Measurements from ENCODE around the gene NFS1.

Gene NFS1

GRCh38 chr20:35735826-35736470 lies 36.8 kb upstream of the NFS1 start:
- Histone ChIP-seq H3K4me3 (ENCODE audit: low read depth, low read length) (no peak overlapping the region), H3K9me3 (ENCODE audit: control insufficient read depth, insufficient read depth, low read depth, low read length) (no peaks in the 10 kb centered on the region), H3K27ac (ENCODE audit: low read depth, low read length) (no peak overlapping the region), H3K4me1 (ENCODE audit: control insufficient read depth, insufficient read depth, low read length) (peaks cover 8% of the 10 kb centered on the region), H3K9ac (ENCODE audit: low read length) (no peak overlapping the region), H3K27me3 (ENCODE audit: control insufficient read depth, insufficient read depth, low read length) (no peaks in the 10 kb centered on the region), H3K36me3 (ENCODE audit: control insufficient read depth, insufficient read depth, low read length) (peaks cover 100% of the 10 kb centered on the region)

GRCh38 chr20:35734777-35735649 lies 35.9 kb upstream of the NFS1 start:
- H3K36me3 ChIP-seq (ENCODE audit: control insufficient read depth, insufficient read depth, low read length), result peaks cover 100% of the 10 kb centered on the region
- H3K9ac ChIP-seq (ENCODE audit: low read length), result no peak overlapping the region
- no peak overlapping the region for H3K4me3 ChIP-seq (ENCODE audit: low read depth, low read length)
- H3K4me1 ChIP-seq (ENCODE audit: control insufficient read depth, insufficient read depth, low read length), result peaks cover 2% of the 10 kb centered on the region; the same call in 1 of the 2 replicates
- H3K27ac ChIP-seq (ENCODE audit: low read depth, low read length), result no peak overlapping the region
- no peaks in the 10 kb centered on the region for H3K27me3 ChIP-seq (ENCODE audit: control insufficient read depth, insufficient read depth, low read length)
- no peaks in the 10 kb centered on the region for H3K9me3 ChIP-seq (ENCODE audit: control insufficient read depth, insufficient read depth, low read depth, low read length)

GRCh38 chr20:35734374-35734773 lies 35.2 kb upstream of the NFS1 start:
- Histone ChIP-seq H3K27me3 (ENCODE audit: control insufficient read depth, insufficient read depth, low read length) (no peaks in the 10 kb centered on the region), H3K4me1 (ENCODE audit: control insufficient read depth, insufficient read depth, low read length) (no peaks in the 10 kb centered on the region), H3K9me3 (ENCODE audit: control insufficient read depth, insufficient read depth, low read depth, low read length) (no peaks in the 10 kb centered on the region), H3K4me3 (ENCODE audit: low read depth, low read length) (no peak overlapping the region), H3K9ac (ENCODE audit: low read length) (no peak overlapping the region), H3K27ac (ENCODE audit: low read depth, low read length) (no peak overlapping the region), H3K36me3 (ENCODE audit: control insufficient read depth, insufficient read depth, low read length) (peaks cover 100% of the 10 kb centered on the region)

- no peaks in the 10 kb centered on the region for H3K9me3 ChIP-seq (ENCODE audit: control insufficient read depth, insufficient read depth, low read depth, low read length)
- peaks cover 100% of the 10 kb centered on the region for H3K36me3 ChIP-seq (ENCODE audit: control insufficient read depth, insufficient read depth, low read length)
- H3K4me3 ChIP-seq (ENCODE audit: low read depth, low read length), result no peak overlapping the region
- no peaks in the 10 kb centered on the region for H3K4me1 ChIP-seq (ENCODE audit: control insufficient read depth, insufficient read depth, low read length)
- H3K27me3 ChIP-seq (ENCODE audit: control insufficient read depth, insufficient read depth, low read length), result no peaks in the 10 kb centered on the region
- H3K9ac ChIP-seq (ENCODE audit: low read length), result no peak overlapping the region
- no peak overlapping the region for H3K27ac ChIP-seq (ENCODE audit: low read depth, low read length)
Observed at GRCh38 chr20:35732644-35732982, 33.5 kb upstream of the NFS1 start.

GRCh38 chr20:35731862-35732643 lies 32.9 kb upstream of the NFS1 start:
- H3K4me1 ChIP-seq (ENCODE audit: control insufficient read depth, insufficient read depth, low read length), result no peaks in the 10 kb centered on the region
- H3K27ac ChIP-seq (ENCODE audit: low read depth, low read length), result no peak overlapping the region
- no peak overlapping the region for H3K9ac ChIP-seq (ENCODE audit: low read length)
- H3K4me3 ChIP-seq (ENCODE audit: low read depth, low read length), result no peak overlapping the region
- H3K36me3 ChIP-seq (ENCODE audit: control insufficient read depth, insufficient read depth, low read length), result peaks cover 99% of the 10 kb centered on the region
- no peaks in the 10 kb centered on the region for H3K27me3 ChIP-seq (ENCODE audit: control insufficient read depth, insufficient read depth, low read length)
- no peaks in the 10 kb centered on the region for H3K9me3 ChIP-seq (ENCODE audit: control insufficient read depth, insufficient read depth, low read depth, low read length)

- no peaks in the 10 kb centered on the region for H3K27me3 ChIP-seq (ENCODE audit: control insufficient read depth, insufficient read depth, low read length)
- H3K36me3 ChIP-seq (ENCODE audit: control insufficient read depth, insufficient read depth, low read length), result peaks cover 99% of the 10 kb centered on the region
- no peaks in the 10 kb centered on the region for H3K4me1 ChIP-seq (ENCODE audit: control insufficient read depth, insufficient read depth, low read length)
- H3K9ac ChIP-seq (ENCODE audit: low read length), result no peak overlapping the region
- H3K27ac ChIP-seq (ENCODE audit: low read depth, low read length), result no peak overlapping the region
- H3K4me3 ChIP-seq (ENCODE audit: low read depth, low read length), result no peak overlapping the region
- no peaks in the 10 kb centered on the region for H3K9me3 ChIP-seq (ENCODE audit: control insufficient read depth, insufficient read depth, low read depth, low read length)
Observed at GRCh38 chr20:35731469-35731788, 32.3 kb upstream of the NFS1 start.

GRCh38 chr20:35730583-35731468 lies 31.7 kb upstream of the NFS1 start:
- Histone ChIP-seq H3K36me3 (ENCODE audit: control insufficient read depth, insufficient read depth, low read length) (peaks cover 99% of the 10 kb centered on the region), H3K27ac (ENCODE audit: low read depth, low read length) (no peak overlapping the region), H3K9me3 (ENCODE audit: control insufficient read depth, insufficient read depth, low read depth, low read length) (no peaks in the 10 kb centered on the region), H3K4me1 (ENCODE audit: control insufficient read depth, insufficient read depth, low read length) (no peaks in the 10 kb centered on the region), H3K9ac (ENCODE audit: low read length) (no peak overlapping the region), H3K4me3 (ENCODE audit: low read depth, low read length) (no peak overlapping the region), H3K27me3 (ENCODE audit: control insufficient read depth, insufficient read depth, low read length) (no peaks in the 10 kb centered on the region)

- H3K27me3 ChIP-seq (ENCODE audit: control insufficient read depth, insufficient read depth, low read length), result no peaks in the 10 kb centered on the region
- H3K4me1 ChIP-seq (ENCODE audit: control insufficient read depth, insufficient read depth, low read length), result no peaks in the 10 kb centered on the region
- peaks cover 99% of the 10 kb centered on the region for H3K36me3 ChIP-seq (ENCODE audit: control insufficient read depth, insufficient read depth, low read length)
- H3K4me3 ChIP-seq (ENCODE audit: low read depth, low read length), result no peak overlapping the region
- H3K9me3 ChIP-seq (ENCODE audit: control insufficient read depth, insufficient read depth, low read depth, low read length), result no peaks in the 10 kb centered on the region
- H3K9ac ChIP-seq (ENCODE audit: low read length), result no peak overlapping the region
- H3K27ac ChIP-seq (ENCODE audit: low read depth, low read length), result no peak overlapping the region
Observed at GRCh38 chr20:35729836-35730582, 30.9 kb upstream of the NFS1 start.

- H3K27ac ChIP-seq (ENCODE audit: low read depth, low read length), result no peak overlapping the region
- no peaks in the 10 kb centered on the region for H3K9me3 ChIP-seq (ENCODE audit: control insufficient read depth, insufficient read depth, low read depth, low read length)
- H3K4me1 ChIP-seq (ENCODE audit: control insufficient read depth, insufficient read depth, low read length), result no peaks in the 10 kb centered on the region
- H3K27me3 ChIP-seq (ENCODE audit: control insufficient read depth, insufficient read depth, low read length), result no peaks in the 10 kb centered on the region
- H3K36me3 ChIP-seq (ENCODE audit: control insufficient read depth, insufficient read depth, low read length), result peaks cover 99% of the 10 kb centered on the region
- H3K4me3 ChIP-seq (ENCODE audit: low read depth, low read length), result no peak overlapping the region
- no peak overlapping the region for H3K9ac ChIP-seq (ENCODE audit: low read length)
Observed at GRCh38 chr20:35729283-35729807, 30.2 kb upstream of the NFS1 start.
